DND-41 (cell line): ENCODE measurements around the gene UBALD1.

Experiments used
- EZH2 ChIP-seq: IDR thresholded peaks from 3 replicates; pipeline ENCODE4 v1.6.1; 2012; ENCODE audit warnings: borderline replicate concordance, low read depth, mild to moderate bottlenecking, moderate library complexity, low read length, inconsistent platforms; ENCODE audit not compliant: severe bottlenecking
- TF ChIP-seq, protein P1 (sequence below): IDR thresholded peaks from 2 replicates; pipeline ENCODE4 v1.5.1; 2012; ENCODE audit warnings: borderline replicate concordance, low read length, moderate library complexity, mild to moderate bottlenecking; ENCODE audit not compliant: poor library complexity, severe bottlenecking; ENCODE audit errors: extremely low read depth

DNA sequence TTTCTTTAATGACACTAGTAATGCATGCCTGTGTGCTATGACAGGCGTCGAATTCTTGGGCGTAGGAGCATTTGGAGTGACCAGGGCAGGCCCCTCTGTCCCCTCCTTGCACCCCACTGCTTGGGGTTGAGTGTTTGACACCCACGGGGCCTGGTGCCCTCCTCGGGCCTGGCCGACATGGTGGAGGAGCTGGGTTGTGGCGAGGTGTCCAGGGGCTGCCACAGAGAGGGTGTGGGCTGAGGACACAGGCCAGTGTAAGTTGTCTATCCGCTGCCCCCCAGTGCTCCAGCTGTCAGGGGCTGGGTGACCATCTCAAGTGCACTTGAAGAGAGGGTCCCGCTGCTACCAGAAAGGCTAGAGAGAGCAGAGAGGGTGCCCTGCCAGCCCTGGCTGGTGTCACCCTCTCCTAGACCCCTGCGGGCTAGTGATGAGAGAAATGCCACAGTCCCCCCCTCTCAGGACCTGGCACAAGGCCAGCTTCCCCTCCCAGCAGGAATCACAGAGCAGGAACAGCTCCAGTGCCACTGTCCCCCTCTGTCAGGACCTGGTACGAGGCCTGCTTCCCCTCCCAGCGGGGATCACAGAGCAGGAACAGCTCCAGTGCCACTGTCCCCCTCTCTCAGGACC, 40.4 kb upstream of the UBALD1 start:
- TF ChIP-seq, protein P1, sequence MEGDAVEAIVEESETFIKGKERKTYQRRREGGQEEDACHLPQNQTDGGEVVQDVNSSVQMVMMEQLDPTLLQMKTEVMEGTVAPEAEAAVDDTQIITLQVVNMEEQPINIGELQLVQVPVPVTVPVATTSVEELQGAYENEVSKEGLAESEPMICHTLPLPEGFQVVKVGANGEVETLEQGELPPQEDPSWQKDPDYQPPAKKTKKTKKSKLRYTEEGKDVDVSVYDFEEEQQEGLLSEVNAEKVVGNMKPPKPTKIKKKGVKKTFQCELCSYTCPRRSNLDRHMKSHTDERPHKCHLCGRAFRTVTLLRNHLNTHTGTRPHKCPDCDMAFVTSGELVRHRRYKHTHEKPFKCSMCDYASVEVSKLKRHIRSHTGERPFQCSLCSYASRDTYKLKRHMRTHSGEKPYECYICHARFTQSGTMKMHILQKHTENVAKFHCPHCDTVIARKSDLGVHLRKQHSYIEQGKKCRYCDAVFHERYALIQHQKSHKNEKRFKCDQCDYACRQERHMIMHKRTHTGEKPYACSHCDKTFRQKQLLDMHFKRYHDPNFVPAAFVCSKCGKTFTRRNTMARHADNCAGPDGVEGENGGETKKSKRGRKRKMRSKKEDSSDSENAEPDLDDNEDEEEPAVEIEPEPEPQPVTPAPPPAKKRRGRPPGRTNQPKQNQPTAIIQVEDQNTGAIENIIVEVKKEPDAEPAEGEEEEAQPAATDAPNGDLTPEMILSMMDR: no peak
- no peak for TF ChIP-seq EZH2
